HPDE6-E6E7 (cell line): ENCODE measurements around the gene ATG101.
A peak's percentile ranks its signal among the peaks of the same experiment; 100 is the strongest.

ENCODE experiments used
- DNase-seq: peaks from one replicate; pipeline ENCODE4 v3.0.0; 2011; ENCODE audit warnings: missing footprints; ENCODE audit errors: extremely low spot score

ATG101 gene

GRCh38 chr12:52042706-52043385 is 26.9 kb upstream of the ATG101 start:
- DNase-seq, result no peak

DNA sequence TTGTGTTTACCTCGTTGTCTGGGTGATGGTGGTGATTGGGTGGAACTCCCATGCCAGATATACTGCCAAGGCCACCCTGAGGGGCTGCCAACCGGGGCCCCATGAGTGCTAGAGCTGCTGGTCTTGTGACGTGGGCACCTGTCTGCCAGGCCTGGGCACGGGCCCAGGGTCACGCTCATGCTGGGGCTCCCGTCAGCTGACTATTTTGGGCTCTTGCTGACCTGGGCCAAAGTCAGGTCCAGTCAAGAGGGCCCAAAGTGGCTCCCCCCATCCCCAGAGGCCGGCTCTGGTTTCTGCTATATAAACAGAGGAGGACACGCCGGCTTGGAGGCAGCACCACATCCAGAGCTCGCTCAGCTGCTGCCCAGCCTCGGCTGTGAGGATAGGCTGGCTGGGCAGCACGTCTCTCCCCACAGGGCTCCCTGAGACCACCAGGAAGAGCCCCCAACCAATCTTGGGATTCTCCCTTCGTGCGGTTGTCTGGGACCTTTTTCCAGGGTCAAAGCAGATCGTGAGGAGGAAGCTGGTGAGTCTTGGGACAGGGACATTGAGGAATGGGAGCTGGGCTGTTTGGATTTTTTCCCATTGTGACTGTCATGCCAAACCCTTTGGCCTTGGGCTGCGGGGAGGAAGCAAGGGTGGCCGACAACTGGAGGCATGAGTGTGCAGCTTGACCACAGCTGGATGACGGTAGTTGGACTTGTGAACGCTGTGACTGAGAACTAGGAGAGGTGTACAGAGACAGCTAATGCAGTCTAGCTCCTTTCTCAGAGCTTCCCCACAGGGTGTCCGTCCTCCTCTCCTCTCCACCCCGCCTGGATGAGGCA is 26.2 kb upstream of the ATG101 start:
- DNase-seq, result no peak

GRCh38 chr12:52044292-52044983 is 25.3 kb upstream of the ATG101 start:
- DNase-seq, result no peak

DNA sequence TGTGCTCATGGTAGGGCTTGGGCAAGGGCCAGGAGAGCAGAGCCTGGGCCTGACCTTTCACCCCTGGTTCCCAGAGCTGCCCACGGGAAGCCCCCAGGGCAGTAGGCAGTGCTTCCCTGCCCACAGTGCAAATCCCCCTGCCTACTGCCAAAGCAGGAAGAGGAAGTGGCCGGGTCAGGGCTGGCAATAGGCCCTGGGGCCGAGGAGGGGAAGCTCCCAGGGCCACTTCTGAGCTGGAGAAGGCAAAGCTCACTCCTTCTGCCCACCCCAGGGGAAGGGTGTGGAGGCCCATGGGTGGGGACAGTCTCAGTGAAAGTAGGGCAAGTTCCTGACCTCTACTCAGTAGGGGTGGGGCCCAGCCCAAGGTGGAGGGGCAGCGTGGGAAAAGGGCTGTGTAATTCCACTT is 24.0 kb upstream of the ATG101 start:
- DNase-seq, result no peak

- no peak for DNase-seq
Observed at GRCh38 chr12:52046859-52047258, 22.9 kb upstream of the ATG101 start.

DNA sequence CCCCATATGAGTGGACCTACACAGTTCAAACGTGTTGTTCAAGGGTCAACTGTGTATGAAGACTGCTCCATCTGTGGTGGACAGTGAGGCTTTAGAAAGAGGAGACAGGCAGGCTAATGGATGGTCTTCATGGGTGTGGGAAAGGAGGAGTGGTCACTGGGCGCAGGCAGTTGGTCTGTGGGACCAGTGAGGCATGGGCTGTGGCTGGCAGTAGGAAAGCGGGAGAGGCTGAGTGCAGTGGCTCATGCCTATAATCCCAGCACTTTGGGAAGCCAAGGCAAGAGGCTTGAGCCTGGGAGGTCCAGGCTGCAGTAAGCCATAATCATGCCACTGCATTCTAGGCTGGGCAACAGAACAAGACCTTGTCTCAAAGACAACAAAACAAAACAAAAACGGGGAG is 20.5 kb upstream of the ATG101 start:
- no peak for DNase-seq

DNA sequence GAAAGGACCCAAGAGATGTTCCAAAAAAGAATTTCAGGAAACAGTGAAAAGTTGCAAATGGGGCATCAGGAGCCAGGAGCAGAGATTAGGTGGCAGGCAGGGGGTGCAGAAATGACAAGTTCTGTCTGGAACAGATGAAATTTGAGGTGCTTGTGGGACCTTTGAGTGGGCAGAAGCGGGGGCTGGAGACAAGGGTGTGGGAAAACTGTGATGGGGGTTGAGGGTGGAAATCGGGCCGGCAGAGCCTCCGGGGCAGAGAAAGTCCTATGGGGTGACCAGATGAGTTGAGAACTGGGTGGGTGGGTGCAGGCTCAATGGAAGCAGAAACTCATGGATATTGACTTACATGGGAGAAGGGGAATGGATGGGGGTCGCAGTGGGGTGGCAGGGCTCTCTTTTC is 20.1 kb upstream of the ATG101 start:
- DNase-seq, result no peak

DNA sequence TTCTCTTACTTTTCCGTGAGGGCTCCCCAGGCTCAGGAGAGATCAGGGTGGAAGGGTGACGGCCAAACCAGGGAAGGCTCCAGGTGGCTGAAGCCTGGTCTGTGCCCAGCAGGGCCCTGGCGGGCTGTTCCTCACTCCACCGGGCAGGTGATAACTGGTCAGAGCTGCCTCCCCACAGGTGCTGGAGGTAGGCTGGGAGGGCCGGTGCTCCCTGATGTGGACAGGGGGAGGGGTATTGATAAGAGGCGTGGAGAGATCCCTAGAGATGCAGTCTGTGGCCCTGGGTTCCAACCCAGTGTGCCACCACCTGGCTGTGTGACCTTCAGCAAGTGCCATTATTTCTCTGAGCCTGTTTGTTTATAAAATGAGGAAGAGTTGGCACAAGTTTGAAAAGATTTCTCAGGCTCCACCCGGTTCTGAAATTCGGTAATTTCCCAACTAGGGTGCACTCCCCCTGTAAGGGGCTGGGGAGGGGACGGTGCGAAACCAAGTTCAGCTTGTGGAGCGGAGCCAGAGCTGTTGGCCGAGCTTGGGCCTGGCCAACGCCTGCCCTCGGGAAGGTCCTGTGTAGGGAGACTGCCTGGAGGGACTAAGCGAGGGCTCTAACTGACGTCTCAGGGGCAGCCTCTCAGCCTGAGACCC is 19.5 kb upstream of the ATG101 start:
- no peak for DNase-seq

GRCh38 chr12:52050758-52051541 is 18.8 kb upstream of the ATG101 start, which contains the start of gene NR4A1:
NR4A1 (plus strand) TSS chr12:52051442; CDS start chr12:52054329, 2,887 bp downstream.
- DNase-seq, result peak; percentile 80

- no peak for DNase-seq
Observed at GRCh38 chr12:52052468-52053186, 17.2 kb upstream of the ATG101 start.

DNA sequence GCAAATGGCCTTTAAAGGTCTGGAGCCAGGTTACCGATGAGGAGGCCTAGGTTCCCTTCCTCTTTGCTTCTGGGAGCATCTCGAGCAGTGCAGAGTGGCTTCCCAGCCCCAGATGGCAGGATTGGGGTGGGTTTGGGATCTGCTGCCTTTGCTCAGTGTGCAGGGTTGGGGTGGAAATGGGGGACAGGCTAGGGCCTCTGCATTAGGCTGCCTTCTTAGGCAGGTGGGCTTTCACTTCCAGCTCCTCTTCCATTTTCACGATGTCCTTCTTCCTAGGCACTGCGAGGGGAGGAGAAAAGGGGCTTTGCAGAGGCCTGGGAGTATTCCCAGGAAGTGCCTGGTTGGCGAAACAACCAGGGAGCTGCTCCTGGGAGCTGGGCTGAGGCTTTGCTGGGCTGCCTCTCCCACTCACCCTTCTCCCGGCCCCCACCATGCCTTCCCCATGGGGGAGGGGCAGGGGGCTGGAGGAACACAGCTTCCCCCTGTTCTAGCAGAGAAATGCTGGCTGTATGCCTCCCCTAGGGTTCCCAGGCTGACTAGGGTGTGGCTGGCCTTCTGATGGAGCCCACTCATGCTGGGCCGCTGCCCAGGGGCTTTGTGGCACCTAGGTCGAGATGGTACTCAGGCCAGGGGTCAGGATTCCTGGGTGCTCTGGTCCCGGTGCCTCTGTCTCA is 16.1 kb upstream of the ATG101 start:
- DNase-seq, result no peak

GRCh38 chr12:52054231-52054832 is 15.4 kb upstream of the ATG101 start:
- no peak for DNase-seq

DNA sequence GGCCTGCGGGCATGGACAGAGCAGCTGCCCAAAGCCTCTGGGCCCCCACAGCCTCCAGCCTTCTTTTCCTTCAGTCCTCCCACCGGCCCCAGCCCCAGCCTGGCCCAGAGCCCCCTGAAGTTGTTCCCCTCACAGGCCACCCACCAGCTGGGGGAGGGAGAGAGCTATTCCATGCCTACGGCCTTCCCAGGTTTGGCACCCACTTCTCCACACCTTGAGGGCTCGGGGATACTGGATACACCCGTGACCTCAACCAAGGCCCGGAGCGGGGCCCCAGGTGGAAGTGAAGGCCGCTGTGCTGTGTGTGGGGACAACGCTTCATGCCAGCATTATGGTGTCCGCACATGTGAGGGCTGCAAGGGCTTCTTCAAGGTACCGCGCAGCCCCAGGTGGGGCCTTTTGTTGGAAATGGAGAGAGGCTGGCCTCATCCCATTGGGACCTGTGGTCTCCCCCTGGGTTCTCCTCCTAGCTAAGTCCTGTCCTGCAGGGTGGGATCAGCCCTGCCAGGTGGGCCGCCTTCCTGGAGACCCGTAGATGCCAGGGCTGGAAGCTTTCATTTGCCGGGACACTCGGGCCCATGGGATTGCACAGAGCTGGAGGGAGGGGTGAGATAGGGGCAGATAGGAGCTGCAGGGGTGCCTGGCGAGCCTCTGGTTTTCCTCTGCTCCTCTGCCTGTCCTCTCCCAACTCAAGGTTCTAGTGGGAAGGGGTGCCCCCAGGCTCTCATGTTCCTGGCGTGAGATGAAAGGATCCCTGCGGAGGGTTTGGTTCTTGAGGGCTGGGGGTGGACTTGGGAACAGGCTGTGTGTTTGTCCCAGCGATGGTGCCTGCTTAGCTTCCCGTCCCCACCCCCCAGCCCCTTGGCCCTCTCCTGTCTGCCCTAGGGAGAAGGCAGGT is 14.7 kb upstream of the ATG101 start:
- no peak for DNase-seq

- DNase-seq, result no peak
Observed at GRCh38 chr12:52055731-52056711, 13.8 kb upstream of the ATG101 start.

DNA sequence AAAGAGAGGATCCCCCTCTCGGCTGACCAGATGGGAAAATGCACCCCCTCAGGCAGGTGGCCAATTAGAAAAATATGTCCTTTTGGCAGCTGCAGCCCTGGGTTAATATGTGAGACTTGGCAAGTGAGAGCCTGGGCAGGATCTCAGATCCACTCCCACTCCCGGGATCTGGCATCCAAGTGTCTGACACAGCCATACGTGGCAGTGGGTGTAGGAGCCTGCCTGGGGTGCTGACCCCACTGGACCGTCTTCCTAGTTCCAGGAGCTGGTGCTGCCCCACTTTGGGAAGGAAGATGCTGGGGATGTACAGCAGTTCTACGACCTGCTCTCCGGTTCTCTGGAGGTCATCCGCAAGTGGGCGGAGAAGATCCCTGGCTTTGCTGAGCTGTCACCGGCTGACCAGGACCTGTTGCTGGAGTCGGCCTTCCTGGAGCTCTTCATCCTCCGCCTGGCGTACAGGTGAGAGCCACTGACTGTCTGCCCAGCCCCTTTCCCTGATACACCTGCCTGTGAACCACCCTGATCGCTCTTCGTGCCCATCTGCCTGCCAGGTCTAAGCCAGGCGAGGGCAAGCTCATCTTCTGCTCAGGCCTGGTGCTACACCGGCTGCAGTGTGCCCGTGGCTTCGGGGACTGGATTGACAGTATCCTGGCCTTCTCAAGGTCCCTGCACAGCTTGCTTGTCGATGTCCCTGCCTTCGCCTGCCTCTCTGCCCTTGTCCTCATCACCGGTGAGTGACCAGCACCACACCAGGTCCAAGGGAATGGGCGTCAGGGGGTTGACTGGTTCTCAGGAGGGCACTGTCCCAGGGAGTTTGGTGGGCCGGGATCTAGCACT is 12.8 kb upstream of the ATG101 start:
- no peak for DNase-seq
